Measurements from ENCODE around the gene PGM5. TPM values are rescaled to one million over a fixed set of nuclear protein-coding genes. Genes with fewer than 3 reads are reported as not detected.

The PGM5 gene
- total RNA-seq, 1 experiment from 2014 or later = not detected

- 0 out of 4 replicates have a peak, but pooled peaks cover 0 to 2% of the 10 kb centered on the region in 2 experiments for H3K4me1 Mint-ChIP-seq
- H3K9me3 Mint-ChIP-seq = no peaks in the 10 kb centered on the region
- peaks cover 5% of the 10 kb centered on the region; the same call in 1 of the 2 replicates for H3K27me3 ChIP-seq (ENCODE audit: insufficient read depth, low read length)
These were observed 139.9 kb downstream of the PGM5 start for GRCh38 chr9:68496356-68496755.

More at GRCh38 chr9:68496356-68496755, 139.9 kb downstream of the PGM5 start:
- H3K23me2 ChIP-seq (ENCODE audit: insufficient read length, low read depth, low read length, poor library complexity, severe bottlenecking) = no peaks in the 10 kb centered on the region
- H4K5ac ChIP-seq (ENCODE audit: insufficient read length, low read depth, low read length) = no peak overlapping the region
- no peak overlapping the region for H3K14ac ChIP-seq (ENCODE audit: insufficient read depth, low read length)
- no peaks in the 10 kb centered on the region for H3K9me3 ChIP-seq (ENCODE audit: control insufficient read depth, low read depth, low read length)
- no peak overlapping the region for H2AFZ ChIP-seq (ENCODE audit: low read length)
- H2BK15ac ChIP-seq (ENCODE audit: low read depth, low read length) = no peak overlapping the region
- H3K9ac ChIP-seq (ENCODE audit: extremely low read depth, insufficient read length, low read length) = no peak overlapping the region
- no peaks in the 10 kb centered on the region for H3K79me1 ChIP-seq (ENCODE audit: insufficient read depth, low read depth, low read length, poor library complexity, severe bottlenecking)
- no peaks in the 10 kb centered on the region for H3K79me2 ChIP-seq (ENCODE audit: insufficient read depth, low read length)
- H3K4me1 ChIP-seq (ENCODE audit: insufficient read depth, low read length) = no peaks in the 10 kb centered on the region
- H3K23ac ChIP-seq (ENCODE audit: insufficient read length, low read depth, low read length) = no peak overlapping the region
- H2BK20ac ChIP-seq (ENCODE audit: low read depth, low read length, poor library complexity, severe bottlenecking) = no peak overlapping the region
- H3T11ph ChIP-seq (ENCODE audit: low read length) = no peak overlapping the region
- no peaks in the 10 kb centered on the region for H3K36me3 Mint-ChIP-seq (ENCODE audit: insufficient read depth in 1 of 3, low read depth in 3 of 3)
- H3K4me3 Mint-ChIP-seq = no peak overlapping the region
- no peaks in the 10 kb centered on the region for H4K20me1 ChIP-seq (ENCODE audit: control insufficient read depth, insufficient read depth, insufficient read length)
- peaks cover 100% of the 10 kb centered on the region for H3K27me3 Mint-ChIP-seq (ENCODE audit: low read depth)
- no peak for DNase-seq
- no peak overlapping the region for H4K91ac ChIP-seq (ENCODE audit: insufficient read length, low read depth, low read length)
- no peak for TF ChIP-seq CTCF (conservative IDR thresholded peaks at IDR 0.05)
- H4K8ac ChIP-seq (replicated peaks; ENCODE audit: insufficient read length, low read depth, low read length) = no peak overlapping the region
- H3K4ac ChIP-seq (ENCODE audit: low read depth, low read length) = no peak overlapping the region
- H2BK12ac ChIP-seq (ENCODE audit: insufficient read length, low read depth, low read length) = no peak overlapping the region
- H2AK5ac ChIP-seq (ENCODE audit: insufficient read length, low read length) = no peak overlapping the region
- H3K56ac ChIP-seq (ENCODE audit: insufficient read length, low read depth, low read length) = no peak overlapping the region
- H3K4me2 ChIP-seq (ENCODE audit: insufficient read depth, insufficient read length, low read length) = no peak overlapping the region
- H3K27ac ChIP-seq (ENCODE audit: insufficient read length, low read depth, low read length) = no peak overlapping the region
- no peak overlapping the region for H3K18ac ChIP-seq (ENCODE audit: insufficient read length, low read depth, low read length)
- H2BK120ac ChIP-seq (ENCODE audit: low read depth, low read length, poor library complexity, severe bottlenecking) = no peak overlapping the region
- H2BK5ac ChIP-seq (ENCODE audit: insufficient read length, low read length) = no peak overlapping the region
- H3K27ac Mint-ChIP-seq = no peak overlapping the region
